Measurements from ENCODE around the gene KCNMA1.
A peak's percentile ranks its signal among the peaks of the same experiment; 100 is the strongest.

Gene KCNMA1

DNA sequence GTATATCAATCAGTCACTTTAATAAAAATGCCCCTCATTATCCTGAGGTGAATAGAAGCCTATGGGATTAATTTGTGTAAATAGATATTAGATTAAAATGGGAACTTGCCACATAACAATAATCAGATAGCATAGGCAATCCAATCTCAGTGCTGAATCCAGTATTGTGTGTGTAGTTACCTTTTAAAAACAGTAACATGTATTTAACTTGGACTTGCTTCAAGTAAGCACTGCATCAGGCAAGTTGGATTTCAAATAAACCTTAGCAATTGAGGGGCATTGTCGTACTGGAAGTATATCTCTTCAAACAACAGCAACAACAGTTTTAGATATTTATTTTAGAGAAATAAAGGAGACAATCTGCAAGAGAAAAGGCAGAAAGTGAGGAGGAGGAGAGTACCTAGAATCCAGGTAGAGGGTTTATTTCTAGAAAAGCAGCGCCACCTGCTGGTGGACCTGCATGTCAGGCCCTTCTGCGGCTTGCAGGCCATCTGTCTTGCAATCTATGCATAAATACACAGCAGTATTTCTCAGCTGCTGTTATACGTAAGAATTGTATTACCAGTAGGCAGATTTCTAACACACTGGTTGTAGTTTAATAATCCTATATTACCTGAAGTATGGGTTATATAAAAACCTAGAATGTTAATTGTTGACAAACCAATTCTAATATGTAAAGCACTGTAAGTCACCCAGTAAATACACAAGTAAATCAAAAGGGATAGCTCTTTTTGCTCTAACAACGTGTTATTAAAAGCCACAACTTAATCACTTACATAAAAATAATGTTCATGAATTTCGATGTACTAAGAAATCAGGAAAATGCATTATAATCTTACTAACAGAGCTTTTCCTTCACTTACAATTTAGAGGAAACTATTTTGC is 652.8 kb downstream of the KCNMA1 start:
- peak; percentile 42 for DNase-seq

DNA sequence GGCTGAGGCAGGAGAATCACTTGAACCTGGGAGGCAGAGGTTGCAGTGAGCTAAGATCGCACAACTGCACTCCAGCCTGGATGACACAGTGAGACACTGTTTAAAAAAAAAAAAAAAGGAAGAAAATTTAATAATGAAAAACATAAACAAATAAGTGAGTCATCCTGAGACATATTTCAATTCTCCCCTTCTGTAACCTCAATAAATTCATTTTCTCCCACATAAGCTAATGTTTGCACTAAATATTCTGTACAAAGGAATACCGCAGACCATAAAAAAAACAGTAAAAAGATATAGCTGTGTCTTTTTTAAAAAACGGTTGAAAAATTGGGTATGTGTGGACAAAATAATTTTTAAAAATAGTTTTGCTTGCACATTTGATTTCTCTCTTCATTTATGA is 654.0 kb downstream of the KCNMA1 start:
- DNase-seq: no peak

DNA sequence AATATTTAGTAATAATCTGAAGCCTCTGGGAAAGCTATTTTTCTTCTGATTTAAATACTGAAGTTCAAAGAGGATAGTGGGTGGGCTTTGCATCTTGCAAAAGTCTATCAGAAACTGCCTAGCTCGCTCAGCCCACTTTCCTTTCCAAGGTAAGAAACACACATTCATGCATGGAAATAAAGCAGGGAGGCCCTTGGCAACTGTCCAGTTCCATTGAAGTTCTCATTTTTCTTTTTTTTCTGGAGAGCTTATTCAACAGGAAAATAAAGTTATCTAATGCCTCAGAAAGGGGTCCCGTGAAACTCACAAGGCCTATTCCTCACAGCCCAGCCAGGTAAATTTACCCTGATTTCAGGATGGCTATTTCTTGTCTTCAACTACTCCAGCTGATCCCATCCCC is 654.9 kb downstream of the KCNMA1 start:
- no peak for DNase-seq

DNA sequence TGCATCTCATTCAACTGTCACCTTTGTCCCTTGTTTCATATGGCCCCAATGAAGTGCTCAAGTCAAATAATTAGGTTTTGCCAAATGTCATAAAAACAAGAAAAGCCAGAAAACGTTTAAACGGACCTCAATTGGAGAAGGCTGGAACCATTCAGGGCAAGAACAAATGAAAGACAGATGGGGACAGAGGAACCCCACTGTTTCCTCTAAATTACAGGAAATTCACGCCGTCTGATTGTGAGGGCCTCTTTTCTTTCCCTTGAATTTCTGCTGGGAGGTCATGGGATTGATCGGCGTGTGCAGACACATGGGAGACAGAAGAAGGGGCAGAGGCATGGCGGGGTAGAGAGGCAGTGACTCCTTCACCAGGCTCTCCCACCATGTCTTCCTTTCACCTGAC is 656.4 kb downstream of the KCNMA1 start:
- no peak for DNase-seq

DNA sequence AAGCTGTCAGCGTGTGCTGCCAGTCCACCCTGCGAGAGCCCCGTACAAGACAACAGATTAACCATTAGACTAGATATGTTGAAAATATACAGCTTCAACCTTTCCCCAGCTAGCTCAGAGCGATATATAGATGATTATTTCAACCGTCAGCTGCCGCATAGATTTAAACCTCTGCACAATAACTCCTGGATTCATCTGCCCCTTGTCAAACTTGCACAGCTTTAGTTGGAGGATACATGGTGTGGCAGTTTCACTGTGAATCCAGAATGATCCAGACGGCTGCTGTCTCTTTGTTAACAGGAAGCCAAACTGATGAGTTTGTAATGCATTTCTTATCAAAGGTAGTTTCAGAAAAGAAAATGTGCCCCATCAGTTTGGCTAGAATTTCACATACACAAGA is 659.7 kb downstream of the KCNMA1 start:
- no peak for DNase-seq

DNA sequence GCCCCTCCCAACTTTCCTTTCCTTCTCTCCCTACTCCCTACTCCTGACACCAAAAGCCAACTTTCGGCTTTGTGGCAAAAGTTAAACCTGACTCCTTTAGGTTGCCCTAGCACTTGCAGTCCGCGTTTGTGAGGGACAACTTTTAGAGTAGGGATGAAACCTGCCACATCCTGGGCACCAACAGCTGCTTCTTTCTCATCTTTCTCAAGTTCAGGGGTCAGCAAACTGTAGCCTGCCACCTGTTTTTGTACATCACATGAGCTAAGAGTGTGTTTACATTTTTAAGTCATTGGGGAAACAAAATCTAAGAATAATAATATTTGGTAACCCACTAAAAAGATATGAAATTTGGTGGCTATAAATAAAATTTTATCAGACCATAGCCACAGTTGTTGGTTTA is 660.6 kb downstream of the KCNMA1 start:
- no peak for DNase-seq

DNA sequence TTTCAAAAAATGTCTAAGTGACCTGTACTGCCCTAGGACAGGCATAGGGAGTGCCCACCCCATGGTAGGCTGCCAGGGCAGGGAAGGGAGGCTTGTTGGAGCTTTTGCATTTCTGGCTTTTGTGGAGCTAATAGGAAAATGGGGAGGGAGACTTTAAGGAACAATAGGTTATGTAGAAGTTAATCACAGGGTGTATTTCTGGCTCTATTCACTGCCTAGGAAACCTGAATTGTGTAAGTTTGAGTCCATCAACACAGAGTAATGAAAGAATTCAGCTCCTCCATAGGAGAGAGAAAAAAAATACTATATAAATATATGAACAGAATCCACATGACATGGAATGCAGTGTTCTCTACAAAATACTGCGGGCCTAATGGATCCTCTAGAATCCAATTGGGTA is 661.5 kb downstream of the KCNMA1 start:
- DNase-seq: no peak

DNA sequence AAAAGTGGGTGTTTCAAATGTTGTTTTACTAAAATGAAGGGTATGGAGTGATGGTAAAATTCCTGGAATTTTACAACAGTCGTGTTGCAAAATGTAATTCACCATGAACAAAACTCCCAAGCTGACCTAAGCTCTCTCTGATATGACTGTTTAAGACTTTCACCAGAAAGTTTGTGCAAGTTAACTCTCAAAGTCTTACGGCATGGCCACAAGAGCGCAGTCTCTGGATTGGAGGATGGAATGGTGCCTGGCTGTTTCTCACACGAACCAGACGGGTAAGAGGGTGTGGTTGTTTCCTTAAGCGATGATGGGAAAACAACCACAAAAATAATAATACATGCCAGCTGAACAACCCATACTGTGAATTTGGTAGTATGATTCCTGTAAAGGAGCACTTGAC is 662.5 kb downstream of the KCNMA1 start:
- DNase-seq: no peak

DNA sequence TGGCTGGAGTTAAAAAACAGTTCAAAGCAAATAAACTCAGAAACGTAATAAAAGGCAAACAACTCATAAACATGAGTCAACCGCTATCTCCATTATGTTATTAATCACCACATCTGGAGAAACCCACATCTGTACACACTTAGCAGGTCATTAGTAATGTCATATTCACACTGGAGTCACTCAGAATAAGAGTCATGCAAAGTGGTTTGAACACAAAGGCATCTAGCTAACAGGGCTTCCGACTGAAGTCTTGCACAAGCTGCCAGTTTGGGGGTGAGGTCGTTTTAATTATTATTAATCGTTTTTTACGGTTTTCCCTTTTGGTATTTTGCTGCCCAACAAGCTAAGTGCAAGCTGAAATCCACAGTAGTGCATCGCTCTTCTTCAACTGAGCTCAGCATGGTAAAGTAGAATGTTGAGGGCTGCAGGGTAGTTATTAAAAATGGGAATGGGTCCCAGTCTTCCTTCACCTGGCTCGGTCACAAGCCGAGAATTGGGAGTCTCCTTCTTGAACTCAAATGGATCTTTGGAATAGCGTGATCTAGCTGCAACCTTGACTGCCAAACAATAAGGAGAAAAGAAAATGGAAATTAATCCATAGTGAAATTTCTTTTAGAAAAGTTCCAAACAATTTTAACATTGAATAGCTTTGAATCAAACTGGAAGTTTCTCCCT is 663.5 kb downstream of the KCNMA1 start:
- no peak for DNase-seq

DNA sequence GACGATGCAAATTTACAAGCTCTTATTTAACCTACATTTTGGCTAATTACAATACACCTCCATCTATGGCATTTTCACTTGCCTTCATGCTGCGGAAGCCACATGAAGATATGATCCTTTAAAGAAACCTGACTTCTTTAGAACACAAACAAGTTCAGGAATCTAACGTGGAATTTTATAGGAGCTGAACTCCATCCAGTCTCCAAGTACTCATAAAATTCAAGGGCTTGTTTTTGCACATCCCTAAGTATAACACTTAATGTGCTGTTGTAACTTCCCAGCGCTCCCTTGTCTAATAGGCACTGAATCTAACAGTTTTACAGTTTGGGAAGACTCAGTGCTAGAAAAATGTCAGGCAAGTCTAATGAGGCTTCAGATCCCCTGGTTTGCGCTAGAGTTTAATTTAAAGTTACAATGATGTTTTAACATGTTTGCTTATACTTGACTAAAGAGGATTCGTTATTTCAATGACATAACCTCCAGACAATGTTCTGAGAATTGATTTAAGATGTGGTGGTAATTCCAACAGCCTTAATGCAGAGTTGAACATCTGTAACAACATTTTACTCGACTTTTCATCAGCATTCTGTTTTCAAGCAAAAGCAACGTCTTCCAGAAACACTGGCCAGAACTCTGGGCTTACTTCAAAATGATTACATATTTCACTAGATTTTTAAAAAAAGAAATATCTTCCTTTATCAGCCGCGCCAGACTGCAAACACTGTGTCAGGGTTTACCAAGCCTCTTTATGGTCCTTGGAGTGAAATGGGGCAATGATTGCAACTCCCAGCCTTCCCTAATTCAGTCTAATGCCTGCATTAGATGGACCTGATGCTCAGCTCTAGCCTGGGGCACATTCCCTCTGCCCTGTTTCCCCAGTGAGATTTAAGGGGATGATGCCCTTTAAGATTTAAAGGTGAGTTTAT is 664.3 kb downstream of the KCNMA1 start:
- no peak for DNase-seq

DNA sequence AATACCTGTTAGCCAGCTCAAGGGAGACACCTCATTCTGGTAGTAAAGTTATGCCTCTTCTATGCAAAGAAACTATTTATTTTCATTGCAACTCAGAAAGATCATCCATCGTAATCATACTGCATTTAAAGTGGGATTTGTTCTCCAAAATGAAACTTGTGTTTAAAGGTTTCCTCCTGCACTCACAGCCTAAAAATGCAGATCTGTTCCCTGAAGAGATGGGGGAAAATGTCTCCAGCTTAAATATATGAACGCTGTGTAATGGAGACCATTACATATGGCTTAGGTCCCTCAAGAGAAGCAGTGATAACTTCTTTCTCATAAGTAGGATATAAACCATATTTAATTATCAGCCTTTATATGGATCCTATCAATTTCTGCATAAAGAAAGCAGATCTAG is 665.1 kb downstream of the KCNMA1 start:
- DNase-seq: no peak

DNA sequence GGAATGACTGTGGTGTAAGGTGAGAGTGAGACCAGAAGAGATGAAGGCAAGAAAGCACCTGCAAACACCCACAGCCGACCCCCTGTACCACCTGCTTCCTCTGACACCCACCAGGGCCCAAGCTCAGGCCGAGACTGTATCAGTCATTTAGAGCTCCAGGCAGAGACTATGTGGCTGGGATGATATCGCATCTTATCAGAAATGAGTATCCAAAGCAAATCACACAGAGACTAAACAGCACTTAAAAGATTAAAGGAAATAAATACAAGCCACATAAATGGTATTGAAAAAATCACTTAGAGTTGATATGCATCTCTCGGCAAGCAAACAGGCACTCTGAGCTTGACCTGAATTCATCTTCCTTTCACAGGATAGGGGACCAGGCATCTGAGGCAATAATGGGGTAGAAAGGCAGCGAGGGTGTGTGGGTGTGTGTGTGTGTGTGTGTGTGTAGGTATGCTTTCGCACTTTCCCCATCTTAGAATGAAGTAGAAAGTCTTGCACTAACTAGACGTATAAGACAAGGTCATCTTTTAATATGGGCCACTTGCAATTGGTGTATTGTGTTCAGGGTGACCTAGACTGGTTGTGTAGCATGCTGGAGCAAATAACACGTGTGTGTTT is 665.9 kb downstream of the KCNMA1 start:
- DNase-seq: no peak

DNA sequence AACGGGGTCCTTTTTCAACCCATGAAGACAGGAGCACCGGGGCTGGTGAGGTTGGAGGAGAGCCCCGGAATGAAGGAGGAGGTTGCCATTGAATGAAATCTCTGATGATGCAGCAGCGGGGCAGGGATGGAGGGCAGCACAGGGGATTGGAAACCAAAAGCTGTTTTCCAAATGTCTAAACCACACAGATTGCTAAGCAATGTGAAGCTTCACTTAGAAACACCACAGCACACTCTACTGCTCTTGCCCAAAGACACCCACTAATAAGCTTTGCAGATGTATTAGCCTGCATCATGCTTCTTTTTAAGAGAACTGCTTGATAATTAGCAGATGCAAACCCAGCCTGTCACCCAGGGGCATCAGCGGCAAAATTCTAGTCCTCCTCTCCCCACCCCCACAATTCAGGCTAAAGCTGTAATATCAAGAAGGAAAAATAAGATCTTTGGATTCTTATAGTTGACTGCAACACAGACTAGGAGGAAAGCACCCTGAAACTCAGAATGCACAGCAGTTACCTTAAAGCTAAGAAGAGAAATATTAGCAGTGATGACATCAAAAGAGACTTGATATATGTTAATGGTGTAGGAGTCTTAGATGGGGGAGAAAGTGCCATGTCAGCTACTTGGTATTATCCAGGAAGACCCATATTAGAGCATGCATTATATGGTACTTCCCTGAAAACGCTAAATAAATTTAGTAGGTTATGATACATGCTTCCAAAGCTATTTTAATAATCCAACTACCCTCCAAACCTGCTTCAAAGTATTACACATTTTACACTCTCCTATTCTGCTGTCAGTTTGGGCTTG is 666.7 kb downstream of the KCNMA1 start:
- no peak for DNase-seq

DNA sequence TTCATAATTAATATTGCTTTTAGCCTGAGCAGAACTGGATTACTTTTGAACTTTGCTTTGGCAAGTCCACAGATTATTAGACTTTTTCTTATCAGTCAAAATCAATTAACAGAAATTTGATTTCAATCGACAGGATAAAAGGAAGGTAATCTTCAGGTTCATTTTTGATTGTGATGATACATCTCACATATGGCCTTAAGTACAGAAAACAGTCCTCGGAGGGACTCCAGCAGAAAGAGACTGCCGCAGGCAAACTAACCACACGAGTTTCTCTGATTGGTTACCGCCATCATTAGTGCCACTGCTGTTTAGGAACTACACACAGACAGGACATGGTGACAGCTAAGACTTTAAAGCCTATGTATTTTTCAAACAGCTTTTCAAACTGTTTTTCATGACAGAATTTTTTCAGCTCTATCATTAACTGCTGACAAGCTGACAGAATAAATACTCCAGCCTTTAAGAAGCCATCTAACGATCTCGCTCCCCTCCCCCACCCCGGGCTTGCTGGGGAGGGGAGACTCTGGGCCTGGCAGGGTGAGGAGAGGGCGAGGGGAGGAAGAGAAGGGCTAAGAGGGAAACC is 668.2 kb downstream of the KCNMA1 start:
- no peak for DNase-seq

DNA sequence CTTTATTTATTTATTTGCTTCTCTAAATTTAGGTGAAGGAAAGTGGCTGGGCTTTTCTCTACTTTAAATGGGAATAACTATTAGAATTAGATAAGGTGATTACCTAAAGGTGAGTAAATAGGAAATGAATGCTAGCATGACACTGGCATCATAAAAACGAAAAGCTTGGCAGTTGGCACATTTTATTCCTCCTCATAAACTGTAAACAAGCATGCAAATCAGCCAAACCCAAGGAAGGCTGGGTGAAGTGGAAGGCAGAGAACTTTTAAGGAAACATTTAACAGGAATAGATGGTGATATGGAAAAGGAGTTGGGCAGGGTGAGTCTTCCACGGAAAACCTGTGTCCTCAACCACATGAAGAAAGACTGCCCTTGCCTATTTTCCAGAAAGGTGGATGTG is 669.1 kb downstream of the KCNMA1 start:
- DNase-seq: no peak

DNA sequence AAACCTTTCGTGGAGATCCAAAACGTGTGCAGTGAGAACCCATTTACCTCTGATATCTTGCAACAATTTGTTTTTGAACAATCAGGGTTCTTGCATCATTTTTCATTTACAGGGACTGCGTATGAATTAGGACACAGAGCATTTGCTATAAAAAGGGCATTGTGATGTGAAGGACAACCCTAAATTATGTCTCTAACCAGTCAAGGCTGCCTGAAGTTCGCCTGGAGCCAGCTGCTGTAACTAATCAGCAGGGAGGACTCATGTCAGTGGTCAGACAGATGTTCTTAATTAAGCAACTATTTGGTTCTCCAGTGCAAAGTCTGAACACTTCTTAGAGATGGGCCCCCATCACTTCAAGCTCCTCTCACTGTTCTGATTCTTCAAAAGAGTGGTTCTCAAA is 674.8 kb downstream of the KCNMA1 start:
- no peak for DNase-seq

DNA sequence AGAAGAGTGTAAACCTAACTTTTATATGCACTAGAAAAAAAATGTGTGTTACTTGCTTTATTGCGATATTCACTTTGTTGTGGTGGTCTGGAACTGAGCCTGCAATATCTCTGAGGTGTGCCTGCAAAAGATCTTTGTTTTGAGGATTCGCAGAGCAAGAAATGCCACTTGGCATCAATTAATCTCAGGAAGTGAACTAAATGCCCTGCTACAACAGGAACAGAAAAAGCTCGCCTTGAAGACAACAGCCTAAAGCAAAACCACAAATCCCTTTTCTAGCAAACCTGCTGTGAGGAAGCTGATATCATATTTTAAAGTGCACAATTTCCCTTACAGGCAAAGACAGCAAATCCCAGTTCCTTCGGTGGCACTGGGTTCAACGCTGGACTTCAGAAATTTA is 675.8 kb downstream of the KCNMA1 start:
- no peak for DNase-seq

DNA sequence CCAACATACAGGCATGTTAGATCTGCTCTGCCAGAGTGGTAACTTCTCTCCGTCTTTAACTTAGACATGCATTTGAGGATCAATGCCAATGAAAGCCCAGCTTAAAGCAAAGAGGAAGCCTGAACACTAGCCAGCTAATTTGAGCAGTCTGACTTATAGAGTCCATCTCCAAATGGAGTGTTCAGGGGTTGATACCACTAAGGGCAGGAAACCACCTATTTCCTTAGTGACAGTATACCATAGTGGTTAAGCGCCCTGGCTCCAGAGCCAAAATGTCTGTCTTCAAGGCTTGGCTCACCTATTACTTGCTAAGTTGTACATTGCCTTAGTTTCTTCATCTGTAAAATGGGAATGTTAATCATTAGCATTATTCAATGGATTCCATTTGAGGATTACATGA is 678.5 kb downstream of the KCNMA1 start:
- DNase-seq: no peak

DNA sequence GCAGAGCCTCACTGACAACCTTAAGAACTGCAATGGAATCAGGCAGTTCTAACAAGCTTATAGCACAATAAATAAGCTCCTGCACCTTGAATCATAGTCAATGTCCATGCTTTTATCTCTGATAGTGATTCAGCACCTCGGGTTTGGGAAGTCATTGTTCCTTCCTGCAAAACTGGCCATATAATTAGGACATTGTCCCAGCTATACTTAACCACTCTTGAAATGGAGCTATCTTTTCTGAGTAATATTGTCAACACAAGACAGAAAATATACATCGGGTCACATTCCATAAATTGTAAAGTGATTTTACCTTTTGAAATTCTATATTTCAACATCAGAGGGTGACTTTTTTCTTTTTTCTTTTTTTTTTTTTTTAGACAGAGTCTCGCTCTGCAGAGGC is 682.8 kb downstream of the KCNMA1 start:
- DNase-seq: no peak

DNA sequence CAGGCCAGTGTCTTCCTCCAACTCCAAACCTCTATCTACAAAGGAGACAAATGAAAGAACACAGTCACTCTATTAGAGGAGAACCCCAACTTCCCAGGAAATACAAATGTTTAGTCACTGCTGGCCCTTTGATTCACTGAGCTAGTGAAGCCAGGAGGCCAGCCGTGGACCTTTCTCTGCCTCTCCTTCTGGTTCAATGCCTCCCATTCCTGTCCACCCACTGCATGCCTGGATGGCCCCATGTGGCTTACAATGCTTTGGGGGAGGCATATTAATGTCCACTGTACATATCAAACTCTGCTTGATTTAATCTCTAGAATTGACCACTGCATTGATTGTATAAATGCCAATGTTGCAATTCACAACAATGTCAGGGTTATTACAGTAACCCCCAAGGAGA is 687.3 kb downstream of the KCNMA1 start:
- no peak for DNase-seq

DNA sequence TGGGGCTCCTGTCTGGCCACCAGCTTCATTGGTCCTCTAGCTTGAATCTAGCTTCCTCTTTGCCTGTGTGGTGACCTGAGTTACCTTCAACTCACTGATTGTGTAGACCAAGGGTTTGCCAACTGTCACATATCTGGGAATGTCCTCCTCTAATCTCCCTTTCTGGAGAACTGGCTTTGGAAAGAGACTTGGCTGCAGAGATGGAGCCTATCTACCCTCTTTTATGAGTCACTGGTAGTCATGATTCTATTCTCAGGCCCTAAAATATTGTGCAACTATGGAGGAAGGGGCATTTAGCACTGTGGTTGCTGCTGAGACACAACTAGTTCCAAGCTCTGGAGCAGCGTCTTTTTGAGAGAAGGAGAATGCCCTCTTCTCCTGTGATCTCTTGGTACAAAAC is 691.3 kb downstream of the KCNMA1 start:
- no peak for DNase-seq

DNA sequence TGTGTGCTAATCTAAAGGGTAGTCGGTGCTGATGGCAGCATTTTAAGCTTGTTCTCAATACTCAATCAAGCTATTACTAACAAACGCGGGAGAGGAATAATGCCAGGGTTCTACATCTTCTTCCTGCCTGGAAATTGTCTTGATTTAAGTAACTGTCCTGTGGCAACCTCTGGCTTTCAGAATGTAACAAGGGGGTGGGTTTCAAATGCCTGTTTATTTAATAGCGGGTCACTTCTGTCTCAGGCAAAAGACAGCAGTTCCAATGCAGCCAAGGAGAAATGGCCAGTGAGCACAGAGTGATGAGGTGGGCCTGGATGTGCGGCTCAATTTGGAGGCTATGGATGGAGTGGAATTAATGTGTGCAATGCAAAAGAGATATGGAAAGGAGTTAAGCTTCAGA is 692.4 kb downstream of the KCNMA1 start:
- DNase-seq: no peak

All from activated T-cell treated with anti-CD3 and anti-CD28 coated beads for 4 hours (primary cell).